WTC11 (cell line): ENCODE results near the gene LGALS7.

Source experiments
- CTCF ChIP-seq: fragments of 200-600 bp; IDR thresholded peaks from 2 replicates; pipeline ENCODE4 v1.8.0; 2022; ENCODE audit warnings: antibody characterized with exemption
- ELF4 ChIP-seq: sonication (generic); formaldehyde crosslinking; IDR thresholded peaks from 2 replicates; pipeline ENCODE4 v1.8.1; 2022; ENCODE audit warnings: low read depth, mild to moderate bottlenecking, moderate library complexity, missing genetic modification reagents
- FOXJ3 ChIP-seq: sonication (generic); formaldehyde crosslinking; IDR thresholded peaks from 2 replicates; pipeline ENCODE4 v1.9.0; 2021; ENCODE audit warnings: missing genetic modification reagents, mild to moderate bottlenecking, borderline replicate concordance
- JUN ChIP-seq: sonication (generic); formaldehyde crosslinking; IDR thresholded peaks from 2 replicates; pipeline ENCODE4 v1.8.0; 2023; ENCODE audit warnings: mild to moderate bottlenecking, missing genetic modification reagents
- MAX ChIP-seq: sonication (generic); formaldehyde crosslinking; IDR thresholded peaks from 2 replicates; pipeline ENCODE4 v1.8.0; 2022; ENCODE audit warnings: mild to moderate bottlenecking, missing genetic modification reagents
- NFE2L1 ChIP-seq: sonication (generic); formaldehyde crosslinking; IDR thresholded peaks from 2 replicates; pipeline ENCODE4 v1.8.1; 2023; ENCODE audit warnings: missing genetic modification reagents
- PRDM15 ChIP-seq: sonication (generic); formaldehyde crosslinking; IDR thresholded peaks from 2 replicates; pipeline ENCODE4 v1.8.0; 2022; ENCODE audit warnings: missing genetic modification reagents
- TCF7 ChIP-seq: sonication (generic); formaldehyde crosslinking; IDR thresholded peaks from 2 replicates; pipeline ENCODE4 v1.8.0; 2022; ENCODE audit warnings: mild to moderate bottlenecking, low read depth, missing genetic modification reagents, moderate library complexity
- ZNF121 ChIP-seq: sonication (generic); formaldehyde crosslinking; IDR thresholded peaks from 2 replicates; pipeline ENCODE4 v1.8.0; 2023; ENCODE audit warnings: missing genetic modification reagents
- ZNF232 ChIP-seq: sonication (generic); formaldehyde crosslinking; IDR thresholded peaks from 2 replicates; pipeline ENCODE4 v1.8.0; 2022; ENCODE audit warnings: mild to moderate bottlenecking, missing genetic modification reagents
- TF ChIP-seq, protein P1 (sequence below): sonication (generic); formaldehyde crosslinking; IDR thresholded peaks from 2 replicates; pipeline ENCODE4 v1.8.1; 2022; ENCODE audit warnings: low read depth, mild to moderate bottlenecking, moderate library complexity, missing genetic modification reagents, borderline replicate concordance
- TF ChIP-seq, protein P2 (sequence below): fragments of 250-450 bp; sonication (Bioruptor Pico); IDR thresholded peaks from 2 replicates; pipeline ENCODE4 v1.8.0; 2021; ENCODE audit warnings: mild to moderate bottlenecking

DNA sequence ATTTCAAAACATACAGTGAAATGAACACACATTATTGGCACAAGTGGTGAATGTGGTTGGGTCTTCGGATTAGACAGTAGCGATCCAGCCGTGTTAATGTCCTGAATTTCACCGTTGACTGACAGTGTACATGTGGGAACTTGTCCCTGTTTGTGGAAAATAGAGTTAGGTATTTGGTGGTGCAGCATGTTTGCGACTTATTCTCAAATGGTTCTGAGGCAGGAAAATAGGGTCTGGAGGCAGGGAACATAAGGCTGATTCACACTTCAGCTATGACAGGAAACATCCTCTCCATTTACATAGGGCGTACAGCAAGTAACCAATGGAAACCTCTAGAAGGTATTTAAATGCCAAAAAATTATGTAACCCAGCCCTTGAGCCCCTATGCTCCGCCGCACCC is 19.9 kb upstream of the LGALS7 start:
- no peak for TF ChIP-seq CTCF
- TF ChIP-seq ELF4 (CRISPR knock-in tag), result no peak
- no peak for TF ChIP-seq ZNF121 (CRISPR knock-in tag)
- TF ChIP-seq FOXJ3, result no peak
- no peak for TF ChIP-seq ZNF232
- TF ChIP-seq, protein P1, sequence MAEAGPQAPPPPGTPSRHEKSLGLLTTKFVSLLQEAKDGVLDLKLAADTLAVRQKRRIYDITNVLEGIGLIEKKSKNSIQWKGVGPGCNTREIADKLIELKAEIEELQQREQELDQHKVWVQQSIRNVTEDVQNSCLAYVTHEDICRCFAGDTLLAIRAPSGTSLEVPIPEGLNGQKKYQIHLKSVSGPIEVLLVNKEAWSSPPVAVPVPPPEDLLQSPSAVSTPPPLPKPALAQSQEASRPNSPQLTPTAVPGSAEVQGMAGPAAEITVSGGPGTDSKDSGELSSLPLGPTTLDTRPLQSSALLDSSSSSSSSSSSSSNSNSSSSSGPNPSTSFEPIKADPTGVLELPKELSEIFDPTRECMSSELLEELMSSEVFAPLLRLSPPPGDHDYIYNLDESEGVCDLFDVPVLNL (CRISPR knock-in tag), result no peak
- TF ChIP-seq MAX (CRISPR knock-in tag), result no peak
- TF ChIP-seq JUN (CRISPR knock-in tag), result no peak
- no peak for TF ChIP-seq TCF7 (CRISPR knock-in tag)
- no peak for TF ChIP-seq NFE2L1 (CRISPR knock-in tag)
- TF ChIP-seq, protein P2, sequence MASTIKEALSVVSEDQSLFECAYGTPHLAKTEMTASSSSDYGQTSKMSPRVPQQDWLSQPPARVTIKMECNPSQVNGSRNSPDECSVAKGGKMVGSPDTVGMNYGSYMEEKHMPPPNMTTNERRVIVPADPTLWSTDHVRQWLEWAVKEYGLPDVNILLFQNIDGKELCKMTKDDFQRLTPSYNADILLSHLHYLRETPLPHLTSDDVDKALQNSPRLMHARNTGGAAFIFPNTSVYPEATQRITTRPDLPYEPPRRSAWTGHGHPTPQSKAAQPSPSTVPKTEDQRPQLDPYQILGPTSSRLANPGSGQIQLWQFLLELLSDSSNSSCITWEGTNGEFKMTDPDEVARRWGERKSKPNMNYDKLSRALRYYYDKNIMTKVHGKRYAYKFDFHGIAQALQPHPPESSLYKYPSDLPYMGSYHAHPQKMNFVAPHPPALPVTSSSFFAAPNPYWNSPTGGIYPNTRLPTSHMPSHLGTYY (CRISPR knock-in tag), result no peak
- no peak for TF ChIP-seq PRDM15 (CRISPR knock-in tag)
